Transverse colon (tissue), 4 donors: ENCODE results near the gene AP1S3. TPM values are rescaled to one million over a fixed set of nuclear protein-coding genes. Genes with fewer than 3 reads are reported as not detected.

Source experiments
- DNase-seq: peaks from one replicate; pipeline ENCODE4 v3.0.0-alpha.2; 2019
- H3K27ac ChIP-seq, 4 donors: fragments of 200-600 bp; sonication (generic); 2 replicates each; pipeline ENCODE4 v1.5.1; 2016 to 2018; ENCODE audit warnings: inconsistent platforms in 4 of 4
- H3K27me3 ChIP-seq: fragments of 200-600 bp; sonication (generic); 2 replicates; pipeline ENCODE4 v1.5.1; 2017; ENCODE audit warnings: inconsistent platforms
- H3K36me3 ChIP-seq, 4 donors: fragments of 200-600 bp; sonication (generic); 2 replicates each; pipeline ENCODE4 v1.5.1; 2017 to 2019; ENCODE audit warnings: inconsistent platforms in 4 of 4
- H3K4me1 ChIP-seq, 4 donors: fragments of 200-600 bp; sonication (generic); 2 replicates each; pipeline ENCODE4 v1.5.1; 2017 to 2020; ENCODE audit warnings: inconsistent platforms in 4 of 4
- H3K4me3 ChIP-seq, 4 donors: fragments of 200-600 bp; sonication (generic); 1 replicate in 1 of 4; 2 replicates in 3 of 4; pipeline versions ENCODE4 v1.5.1 to v1.6.1; 2017 to 2019; ENCODE audit warnings: inconsistent platforms in 4 of 4
- H3K9me3 ChIP-seq, 2 donors: fragments of 200-600 bp; sonication (generic); 2 replicates each; pipeline ENCODE4 v1.5.1; 2017 to 2019; ENCODE audit warnings: inconsistent platforms in 2 of 2
- EP300 ChIP-seq: sonication (generic); formaldehyde crosslinking; IDR thresholded peaks from one replicate; pipeline ENCODE4 v1.6.1; 2017; ENCODE audit warnings: antibody characterized with exemption, low read depth
- POLR2A ChIP-seq: fragments of 450-650 bp; IDR thresholded peaks from one replicate; pipeline ENCODE4 v1.6.1; 2016; ENCODE audit warnings: antibody characterized with exemption, mild to moderate bottlenecking, moderate library complexity
- POLR2AphosphoS5 ChIP-seq, 3 donors: sonication (generic); formaldehyde crosslinking; IDR thresholded peaks; one replicate each; pipeline ENCODE4 v1.6.1; 2016; ENCODE audit warnings: antibody characterized with exemption in 3 of 3
- WGBS, 2 donors: methylation state at CpG; one replicate each; pipeline ENCODE4 v1.1.5; 2018; ENCODE audit warnings: low coverage in 1 of 2; 5-methylcytosine and 5-hydroxymethylcytosine counted together
- in situ Hi-C, 4 donors: fragments of 200-750 bp; cut with MboI; loops; one replicate each; pipeline versions ENCODE4 v1.15.0 to v1.15.1; 2017; ENCODE audit warnings: low sequenced_read_pairs in 3 of 4, low pct_ligation_motif_present in 1 of 4, low pct_unique_long_range_greater_than_20kb in 1 of 4
- intact Hi-C: fragments of 100-400 bp; cut with DNase I; formaldehyde crosslinking; loops from one replicate; pipeline ENCODE4 v1.15.1; 2023; ENCODE audit warnings: low total_unique reads
- total RNA-seq, 4 donors: library from RNA; depleted of rRNA; stranded (reverse); fragments of >200 nt; gene quantifications; one replicate each; pipeline ENCODE4 v1.1.0, GENCODE V29; 2016
- TF ChIP-seq, protein P1 (sequence below), 5 experiments: fragments of 200-600 bp in 3 of 5; fragments of 450-650 bp in 2 of 5; sonication (generic) in 3 of 5; IDR thresholded peaks; 1 replicate in 2 of 5; 2 replicates in 3 of 5; pipeline ENCODE4 v1.5.1; 2016 to 2017; ENCODE audit warnings: antibody characterized with exemption in 5 of 5, inconsistent platforms in 3 of 5, mild to moderate bottlenecking in 2 of 5, moderate library complexity in 1 of 5

AP1S3 gene
- total RNA-seq, 4 donors from 2014 or later = 2.3 to 6.7 (median 3.0) TPM; not detected in 1

DNA sequence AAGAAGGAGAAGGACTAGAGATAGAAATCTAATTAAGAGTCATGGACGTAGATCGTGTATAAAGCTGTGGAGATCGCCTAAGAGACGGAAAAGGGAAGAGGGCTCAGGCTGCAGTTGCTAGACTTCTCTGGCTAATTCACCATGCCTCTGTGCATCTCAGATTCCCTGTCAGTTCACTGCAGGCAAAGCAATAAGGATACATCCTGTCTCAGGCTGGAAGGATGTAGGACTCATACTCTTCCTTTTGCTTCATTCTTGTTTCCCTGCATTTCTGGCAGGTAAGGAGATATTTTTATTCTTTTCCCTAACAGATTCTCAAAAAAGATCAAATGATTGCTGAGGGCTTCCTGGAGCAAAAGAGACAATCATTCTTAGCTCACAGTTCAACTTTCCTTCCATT, 112.5 kb downstream of the AP1S3 start:
- Histone ChIP-seq H3K9me3 (no peaks in the 10 kb centered on the region), H3K36me3 (no peaks in the 10 kb centered on the region), H3K4me1 (peaks cover 0 to 7% (median 0%) of the 10 kb centered on the region in 4 donors), H3K4me3 (no peak overlapping the region), H3K27me3 (no peaks in the 10 kb centered on the region), H3K27ac (peak overlapping the region in 2 of 4 donors; percentile 40 to 57)
- intact Hi-C loops (no loop called here), in situ Hi-C loops (no loop called here)
- no peak for DNase-seq
- 85 to 92% methylated on average over 4 of the region's 4 CpGs for WGBS, 2 donors
- TF ChIP-seq POLR2AphosphoS5 (IDR thresholded peaks at IDR 0.05) = no peak

DNA sequence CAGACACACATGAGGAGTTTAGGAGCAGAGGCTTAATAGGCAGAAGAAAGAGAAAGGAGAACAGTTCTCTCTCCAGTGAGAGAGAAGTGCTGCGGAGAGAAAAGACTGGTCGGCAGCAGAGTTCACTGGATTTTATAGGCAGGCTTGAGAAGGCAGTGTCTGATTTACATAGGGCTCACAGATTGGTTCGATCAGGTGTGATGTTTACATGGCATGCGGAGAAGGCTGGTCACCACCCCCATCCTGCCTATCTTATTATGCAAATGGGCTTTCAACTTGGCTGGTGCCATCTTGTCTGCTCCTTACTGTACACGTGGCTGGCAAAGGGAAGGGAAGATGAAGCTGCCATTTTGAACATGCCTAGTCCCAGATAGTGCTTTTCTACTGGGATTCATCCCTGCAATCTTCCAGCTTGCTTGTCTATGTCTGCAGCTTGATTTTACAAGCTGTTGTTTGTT, 113.4 kb downstream of the AP1S3 start:
- intact Hi-C loops (no loop called here), in situ Hi-C loops (no loop called here)
- Histone ChIP-seq H3K27ac (no peak overlapping the region), H3K4me1 (peaks cover 0 to 7% (median 0%) of the 10 kb centered on the region in 4 donors), H3K4me3 (no peak overlapping the region), H3K9me3 (no peaks in the 10 kb centered on the region), H3K36me3 (no peaks in the 10 kb centered on the region), H3K27me3 (no peaks in the 10 kb centered on the region)
- DNase-seq = no peak
- no peak for TF ChIP-seq EP300
- TF ChIP-seq, protein P1, sequence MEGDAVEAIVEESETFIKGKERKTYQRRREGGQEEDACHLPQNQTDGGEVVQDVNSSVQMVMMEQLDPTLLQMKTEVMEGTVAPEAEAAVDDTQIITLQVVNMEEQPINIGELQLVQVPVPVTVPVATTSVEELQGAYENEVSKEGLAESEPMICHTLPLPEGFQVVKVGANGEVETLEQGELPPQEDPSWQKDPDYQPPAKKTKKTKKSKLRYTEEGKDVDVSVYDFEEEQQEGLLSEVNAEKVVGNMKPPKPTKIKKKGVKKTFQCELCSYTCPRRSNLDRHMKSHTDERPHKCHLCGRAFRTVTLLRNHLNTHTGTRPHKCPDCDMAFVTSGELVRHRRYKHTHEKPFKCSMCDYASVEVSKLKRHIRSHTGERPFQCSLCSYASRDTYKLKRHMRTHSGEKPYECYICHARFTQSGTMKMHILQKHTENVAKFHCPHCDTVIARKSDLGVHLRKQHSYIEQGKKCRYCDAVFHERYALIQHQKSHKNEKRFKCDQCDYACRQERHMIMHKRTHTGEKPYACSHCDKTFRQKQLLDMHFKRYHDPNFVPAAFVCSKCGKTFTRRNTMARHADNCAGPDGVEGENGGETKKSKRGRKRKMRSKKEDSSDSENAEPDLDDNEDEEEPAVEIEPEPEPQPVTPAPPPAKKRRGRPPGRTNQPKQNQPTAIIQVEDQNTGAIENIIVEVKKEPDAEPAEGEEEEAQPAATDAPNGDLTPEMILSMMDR (IDR thresholded peaks at IDR 0.05) = no peak
- WGBS, 2 donors = 85 to 100% methylated on average over 3 to 5 of the region's 5 CpGs

DNA sequence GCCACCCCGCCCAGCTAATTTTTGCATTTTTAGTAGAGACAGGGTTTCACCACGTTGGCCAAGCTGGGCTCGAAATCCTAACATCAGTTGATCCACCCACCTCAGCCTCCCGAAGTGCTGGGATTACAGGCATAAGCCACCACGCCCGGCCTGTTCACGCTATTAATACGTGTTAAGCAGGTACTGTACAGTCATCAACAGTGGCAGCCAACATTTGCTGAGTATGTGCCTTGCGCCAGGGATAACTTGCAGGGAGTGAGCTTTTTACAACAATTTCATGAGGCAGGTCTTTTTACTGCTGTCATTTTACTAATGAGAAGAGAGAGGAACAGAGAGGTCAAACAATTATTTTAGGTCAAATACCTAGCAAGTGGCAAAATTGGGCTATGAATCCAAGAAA, 115.2 kb downstream of the AP1S3 start:
- no peaks in the 10 kb centered on the region for H3K27me3 ChIP-seq
- no peaks in the 10 kb centered on the region for H3K9me3 ChIP-seq
- intact Hi-C loops = no loop called here
- no peak overlapping the region for H3K4me3 ChIP-seq
- no peak for DNase-seq
- no peak overlapping the region for H3K27ac ChIP-seq
- TF ChIP-seq POLR2AphosphoS5 (IDR thresholded peaks at IDR 0.05) (no peak), POLR2A (no peak), EP300 (no peak)
- TF ChIP-seq, protein P1 (IDR thresholded peaks at IDR 0.05) = no peak
- peaks cover 0 to 7% (median 0%) of the 10 kb centered on the region in 4 donors for H3K4me1 ChIP-seq
- no peaks in the 10 kb centered on the region for H3K36me3 ChIP-seq
- 93% methylated on average over 9 of the region's 9 CpGs; no CpG with 5 or more reads in 1 of the 2 donors for WGBS, 2 donors
- in situ Hi-C loops = no loop called here

DNA sequence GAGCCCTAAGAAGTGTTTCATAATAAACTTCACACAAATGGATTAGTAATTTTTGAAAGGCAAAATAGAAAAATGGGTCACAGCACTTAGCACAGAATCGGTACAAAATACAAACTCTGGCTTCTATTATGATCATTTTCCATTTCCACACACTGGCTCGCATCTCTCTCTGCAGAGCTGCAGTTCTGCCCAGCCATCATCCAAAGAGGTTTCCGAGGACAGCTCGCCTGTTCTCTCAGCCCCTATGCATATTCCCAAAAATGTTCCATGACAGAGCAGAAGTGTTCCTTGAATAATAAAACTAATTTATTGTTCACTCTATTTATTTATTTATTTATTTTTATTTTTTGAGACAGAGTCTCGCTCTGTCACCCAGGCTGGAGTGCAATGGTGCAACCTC, 115.6 kb downstream of the AP1S3 start:
- Histone ChIP-seq H3K27me3 (no peaks in the 10 kb centered on the region), H3K36me3 (no peaks in the 10 kb centered on the region), H3K27ac (no peak overlapping the region), H3K4me3 (no peak overlapping the region), H3K9me3 (no peaks in the 10 kb centered on the region), H3K4me1 (peaks cover 0 to 7% (median 0%) of the 10 kb centered on the region in 4 donors)
- WGBS, 2 donors = 90 to 92% methylated on average over 4 to 5 of the region's 5 CpGs
- intact Hi-C loops = no loop called here
- no peak for DNase-seq
- TF ChIP-seq EP300 (no peak), POLR2AphosphoS5 (IDR thresholded peaks at IDR 0.05) (no peak), POLR2A (no peak)
- TF ChIP-seq, protein P1 (IDR thresholded peaks at IDR 0.05) = no peak
- in situ Hi-C loops = no loop called here

DNA sequence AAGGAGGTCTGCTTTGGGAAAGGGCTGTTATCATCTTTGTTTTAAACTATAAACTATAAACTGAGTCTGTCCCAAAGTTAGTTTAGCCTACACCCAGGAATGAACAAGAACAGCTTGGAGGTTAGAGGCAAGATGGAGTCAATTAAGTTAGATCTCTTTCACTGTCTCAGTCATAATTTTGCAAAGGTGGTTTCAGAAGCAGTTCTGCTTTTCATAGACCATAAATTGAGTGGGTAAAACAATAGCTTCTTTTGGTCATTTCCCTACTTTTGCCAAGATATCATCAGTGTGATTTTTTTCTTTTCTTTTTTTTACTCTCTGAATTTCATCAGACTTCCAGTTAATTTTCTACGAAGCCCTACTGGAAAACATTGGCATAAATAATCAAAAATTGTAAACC, 117.0 kb downstream of the AP1S3 start:
- no peak for DNase-seq
- Histone ChIP-seq H3K36me3 (no peaks in the 10 kb centered on the region), H3K4me3 (no peak overlapping the region), H3K27me3 (no peaks in the 10 kb centered on the region), H3K4me1 (no peaks in the 10 kb centered on the region), H3K27ac (no peak overlapping the region), H3K9me3 (no peaks in the 10 kb centered on the region)
- WGBS, 2 donors = 64 to 74% methylated on average over 1 of the region's 1 CpG
- TF ChIP-seq POLR2A (no peak), POLR2AphosphoS5 (IDR thresholded peaks at IDR 0.05) (no peak), EP300 (no peak)
- TF ChIP-seq, protein P1 (IDR thresholded peaks at IDR 0.05) = no peak
- intact Hi-C loops = no loop called here
- in situ Hi-C loops = no loop called here
